ENCODE measurements around the gene ANXA8. TPM values are rescaled to one million over a fixed set of nuclear protein-coding genes. Genes with fewer than 3 reads are reported as not detected.

Gene ANXA8
- total and polyA plus RNA-seq, 8 donors = 0.15 to 2.1 (median 0.59) TPM; not detected in 4

DNA sequence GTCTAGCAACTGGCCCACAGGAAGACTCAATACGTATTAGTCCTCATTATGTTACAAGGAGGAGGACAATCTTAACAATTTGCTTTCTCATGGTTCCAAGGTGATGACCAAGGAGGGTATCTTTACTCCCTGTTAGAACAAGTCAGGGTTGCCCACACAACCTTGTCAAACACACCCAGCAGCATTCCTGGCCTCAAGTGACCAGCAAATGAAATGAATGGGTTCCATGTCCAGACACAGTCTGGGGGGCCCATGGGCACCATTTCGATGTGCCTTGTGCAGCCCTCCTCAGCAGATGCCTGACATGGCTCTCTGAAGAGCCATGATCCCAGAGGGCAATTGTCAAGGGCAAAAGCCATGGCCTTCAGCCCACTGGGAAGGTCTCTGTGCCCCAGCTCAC is 40.8 kb downstream of the ANXA8 start:
- intact Hi-C loops (cut with DNase I) = no loop called here
- Histone ChIP-seq H3K27ac (no peak overlapping the region), H3K36me3 (no peaks in the 10 kb centered on the region), H3K4me1 (no peaks in the 10 kb centered on the region), H3K4me3 (no peak overlapping the region), H3K27me3 (no peaks in the 10 kb centered on the region), H3K9me3 (no peaks in the 10 kb centered on the region)
- DNase-seq (no peak), FAIRE-seq (no peak), ATAC-seq (no peak)
- TF ChIP-seq, protein P1, sequence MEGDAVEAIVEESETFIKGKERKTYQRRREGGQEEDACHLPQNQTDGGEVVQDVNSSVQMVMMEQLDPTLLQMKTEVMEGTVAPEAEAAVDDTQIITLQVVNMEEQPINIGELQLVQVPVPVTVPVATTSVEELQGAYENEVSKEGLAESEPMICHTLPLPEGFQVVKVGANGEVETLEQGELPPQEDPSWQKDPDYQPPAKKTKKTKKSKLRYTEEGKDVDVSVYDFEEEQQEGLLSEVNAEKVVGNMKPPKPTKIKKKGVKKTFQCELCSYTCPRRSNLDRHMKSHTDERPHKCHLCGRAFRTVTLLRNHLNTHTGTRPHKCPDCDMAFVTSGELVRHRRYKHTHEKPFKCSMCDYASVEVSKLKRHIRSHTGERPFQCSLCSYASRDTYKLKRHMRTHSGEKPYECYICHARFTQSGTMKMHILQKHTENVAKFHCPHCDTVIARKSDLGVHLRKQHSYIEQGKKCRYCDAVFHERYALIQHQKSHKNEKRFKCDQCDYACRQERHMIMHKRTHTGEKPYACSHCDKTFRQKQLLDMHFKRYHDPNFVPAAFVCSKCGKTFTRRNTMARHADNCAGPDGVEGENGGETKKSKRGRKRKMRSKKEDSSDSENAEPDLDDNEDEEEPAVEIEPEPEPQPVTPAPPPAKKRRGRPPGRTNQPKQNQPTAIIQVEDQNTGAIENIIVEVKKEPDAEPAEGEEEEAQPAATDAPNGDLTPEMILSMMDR (IDR thresholded peaks at IDR 0.05) = no peak
- WGBS, 2 donors = 77 to 86% methylated on average over 2 of the region's 2 CpGs

DNA sequence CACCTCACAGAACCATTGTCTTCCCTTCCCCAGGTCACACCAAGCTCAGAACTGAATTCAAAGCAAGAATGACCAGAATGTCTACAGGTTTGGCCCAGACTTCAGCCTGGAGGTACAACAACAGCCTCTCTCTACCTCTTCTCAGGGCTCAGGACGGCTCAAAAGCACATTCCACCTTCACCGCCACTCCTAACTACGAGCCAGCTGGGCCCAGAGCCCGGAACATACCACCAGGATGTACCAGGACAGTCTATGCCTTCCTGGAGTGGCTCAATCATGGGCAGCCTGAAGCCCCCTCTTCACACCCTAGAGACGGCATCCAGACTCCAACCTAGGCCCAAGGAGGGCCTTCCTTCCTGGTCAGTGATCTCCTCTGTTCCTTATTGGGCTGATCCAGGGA is 41.6 kb downstream of the ANXA8 start:
- DNase-seq (no peak), FAIRE-seq (no peak), ATAC-seq (no peak)
- Histone ChIP-seq H3K27me3 (no peaks in the 10 kb centered on the region), H3K36me3 (no peaks in the 10 kb centered on the region), H3K9me3 (no peaks in the 10 kb centered on the region), H3K4me3 (no peak overlapping the region), H3K27ac (no peak overlapping the region), H3K4me1 (no peaks in the 10 kb centered on the region)
- intact Hi-C loops (cut with DNase I) = no loop called here
- TF ChIP-seq, protein P1 (IDR thresholded peaks at IDR 0.05) = no peak
- 82 to 87% methylated on average over 5 of the region's 5 CpGs for WGBS, 2 donors

DNA sequence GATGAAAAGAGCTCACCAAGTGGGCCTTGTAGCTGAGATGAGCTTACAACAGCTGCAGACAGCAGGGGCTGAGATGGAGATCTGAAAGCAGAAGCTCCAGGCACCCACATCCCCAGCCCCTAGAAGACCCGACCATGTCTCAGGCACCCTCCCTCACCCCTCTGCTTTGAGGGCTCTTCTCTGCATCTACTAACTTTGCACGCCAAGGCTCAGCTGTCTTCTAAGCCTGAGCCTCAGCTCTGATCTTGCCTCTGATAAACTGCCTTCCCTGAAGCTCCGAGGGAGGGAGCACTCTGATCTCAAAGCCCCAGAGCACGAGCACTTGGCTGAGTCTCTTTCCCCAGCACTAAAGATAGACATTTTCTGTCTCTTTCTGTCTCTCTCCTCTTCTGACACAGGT is 42.0 kb downstream of the ANXA8 start:
- FAIRE-seq = no peak
- TF ChIP-seq, protein P1 (IDR thresholded peaks at IDR 0.05) = no peak
- 59 to 83% methylated on average over 4 of the region's 4 CpGs for WGBS, 2 donors
- Histone ChIP-seq H3K36me3 (no peaks in the 10 kb centered on the region), H3K4me3 (no peak overlapping the region), H3K27ac (no peak overlapping the region), H3K27me3 (no peaks in the 10 kb centered on the region), H3K9me3 (no peaks in the 10 kb centered on the region), H3K4me1 (no peaks in the 10 kb centered on the region)
- intact Hi-C loops (cut with DNase I) = no loop called here
- ATAC-seq = no peak
- no peak for DNase-seq

DNA sequence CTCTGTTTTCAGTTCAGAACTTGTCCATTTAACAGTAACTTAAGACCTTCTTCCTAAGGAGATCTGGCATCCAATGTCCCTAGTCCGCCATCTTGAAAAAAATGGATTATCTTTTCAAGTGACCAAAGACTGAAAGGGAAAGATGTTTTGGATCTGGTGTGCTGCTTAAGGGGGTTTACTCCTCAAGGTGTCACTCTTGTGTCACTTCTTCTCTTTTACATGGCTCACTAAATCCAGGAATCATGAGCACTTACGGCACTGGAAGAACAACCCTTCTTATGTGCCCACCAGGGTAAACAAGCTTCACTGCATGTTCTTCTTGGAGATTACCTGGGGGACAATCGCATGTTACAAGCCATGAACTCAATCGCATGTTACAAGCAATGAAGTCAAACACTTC is 43.7 kb downstream of the ANXA8 start:
- intact Hi-C loops (cut with DNase I) = no loop called here
- TF ChIP-seq, protein P1 (IDR thresholded peaks at IDR 0.05) = no peak
- no peak for ATAC-seq
- WGBS, 2 donors = 79 to 88% methylated on average over 4 of the region's 4 CpGs
- H3K9me3 ChIP-seq = no peaks in the 10 kb centered on the region
- no peak overlapping the region for H3K4me3 ChIP-seq
- DNase-seq = no peak
- no peaks in the 10 kb centered on the region for H3K27me3 ChIP-seq
- no peaks in the 10 kb centered on the region for H3K4me1 ChIP-seq
- H3K36me3 ChIP-seq = no peaks in the 10 kb centered on the region
- H3K27ac ChIP-seq = no peak overlapping the region
- FAIRE-seq = no peak

DNA sequence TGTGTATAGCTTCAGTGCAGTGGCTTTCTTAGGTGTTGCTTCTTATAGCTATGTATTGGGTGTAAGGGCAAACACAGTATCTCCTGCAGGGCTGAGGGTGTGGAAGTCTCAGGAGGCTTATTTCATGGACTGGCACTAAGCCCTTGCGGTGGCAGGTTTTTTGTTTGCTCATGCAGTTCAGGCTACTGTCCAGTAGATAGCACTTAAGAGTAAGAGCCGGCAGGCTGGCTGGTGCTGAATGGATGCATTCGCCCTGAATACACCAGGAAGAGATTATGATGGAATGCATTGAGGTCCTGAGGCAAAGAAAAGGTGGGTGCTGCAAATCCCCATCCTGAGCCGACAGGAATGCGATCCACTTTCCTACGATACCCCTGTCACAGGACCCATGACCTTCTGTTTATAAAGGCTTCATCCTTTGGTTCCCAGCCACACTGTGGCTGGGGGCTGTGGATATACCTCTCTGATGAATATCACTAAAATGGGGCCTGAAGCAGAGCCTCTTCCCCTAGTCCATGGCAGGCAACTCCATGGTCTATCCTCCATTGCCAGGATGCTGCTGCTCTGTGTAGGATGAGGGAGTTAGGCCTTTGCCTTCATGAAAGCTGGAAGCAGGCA is 44.9 kb downstream of the ANXA8 start:
- DNase-seq (peak; percentile 61 to 72 (median 70)), FAIRE-seq (no peak), ATAC-seq (peak; percentile 96 to 100 (median 98))
- 21 to 25% methylated on average over 6 of the region's 6 CpGs for WGBS, 2 donors
- Histone ChIP-seq H3K4me3 (no peak overlapping the region), H3K36me3 (no peaks in the 10 kb centered on the region), H3K27me3 (no peaks in the 10 kb centered on the region), H3K27ac (no peak overlapping the region), H3K9me3 (no peaks in the 10 kb centered on the region), H3K4me1 (no peaks in the 10 kb centered on the region)
- intact Hi-C loops (cut with DNase I) = no loop called here
- TF ChIP-seq, protein P1 (IDR thresholded peaks at IDR 0.05) = peak; percentile 26 to 61 (median 46)
